IMR-90 (cell line): ENCODE measurements around the gene SDHA.

Experiments
- CEBPB ChIP-seq: IDR thresholded peaks from 2 replicates; pipeline ENCODE4 v1.6.1; 2012; ENCODE audit warnings: low read depth, low read length, improper control_type of control experiment
- MAFK ChIP-seq: IDR thresholded peaks from 2 replicates; pipeline ENCODE4 v1.6.1; 2012; ENCODE audit warnings: low read depth, low read length, improper control_type of control experiment
- MXI1 ChIP-seq: IDR thresholded peaks from 2 replicates; pipeline ENCODE4 v1.6.1; 2012; ENCODE audit warnings: low read depth, mild to moderate bottlenecking, low read length, moderate library complexity, borderline replicate concordance
- POLR2A ChIP-seq: IDR thresholded peaks from 2 replicates; pipeline ENCODE4 v1.6.1; 2012; ENCODE audit warnings: mild to moderate bottlenecking, low read depth, low read length
- RAD21 ChIP-seq: IDR thresholded peaks from 2 replicates; pipeline ENCODE4 v1.6.1; 2012; ENCODE audit warnings: low read length, improper control_type of control experiment
- RCOR1 ChIP-seq: IDR thresholded peaks from 2 replicates; pipeline ENCODE4 v1.6.1; 2012; ENCODE audit warnings: mild to moderate bottlenecking, low read length, improper control_type of control experiment; ENCODE audit not compliant: insufficient replicate concordance
- TF ChIP-seq, protein P1 (sequence below): conservative IDR thresholded peaks from 2 replicates; pipeline ENCODE4 v1.5.1; 2012; ENCODE audit warnings: mild to moderate bottlenecking, low read depth, low read length, improper control_type of control experiment
- TF ChIP-seq, protein P2 (sequence below): fragments of 150-350 bp; IDR thresholded peaks from 2 replicates; pipeline ENCODE4 v1.6.1; 2016; ENCODE audit warnings: low read depth, mild to moderate bottlenecking, low read length, moderate library complexity, borderline replicate concordance
- TF ChIP-seq, protein P3 (sequence below): fragments of 150-350 bp; IDR thresholded peaks from 2 replicates; pipeline ENCODE4 v1.6.1; 2017; ENCODE audit warnings: mild to moderate bottlenecking, antibody characterized with exemption, low read length, low read depth

GRCh38 chr5:172421-172820 lies 45.7 kb upstream of the SDHA start:
- TF ChIP-seq, protein P1, sequence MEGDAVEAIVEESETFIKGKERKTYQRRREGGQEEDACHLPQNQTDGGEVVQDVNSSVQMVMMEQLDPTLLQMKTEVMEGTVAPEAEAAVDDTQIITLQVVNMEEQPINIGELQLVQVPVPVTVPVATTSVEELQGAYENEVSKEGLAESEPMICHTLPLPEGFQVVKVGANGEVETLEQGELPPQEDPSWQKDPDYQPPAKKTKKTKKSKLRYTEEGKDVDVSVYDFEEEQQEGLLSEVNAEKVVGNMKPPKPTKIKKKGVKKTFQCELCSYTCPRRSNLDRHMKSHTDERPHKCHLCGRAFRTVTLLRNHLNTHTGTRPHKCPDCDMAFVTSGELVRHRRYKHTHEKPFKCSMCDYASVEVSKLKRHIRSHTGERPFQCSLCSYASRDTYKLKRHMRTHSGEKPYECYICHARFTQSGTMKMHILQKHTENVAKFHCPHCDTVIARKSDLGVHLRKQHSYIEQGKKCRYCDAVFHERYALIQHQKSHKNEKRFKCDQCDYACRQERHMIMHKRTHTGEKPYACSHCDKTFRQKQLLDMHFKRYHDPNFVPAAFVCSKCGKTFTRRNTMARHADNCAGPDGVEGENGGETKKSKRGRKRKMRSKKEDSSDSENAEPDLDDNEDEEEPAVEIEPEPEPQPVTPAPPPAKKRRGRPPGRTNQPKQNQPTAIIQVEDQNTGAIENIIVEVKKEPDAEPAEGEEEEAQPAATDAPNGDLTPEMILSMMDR = no peak
- TF ChIP-seq POLR2A (no peak), MAFK (no peak), CEBPB (no peak), RAD21 (no peak), RCOR1 (no peak), MXI1 (no peak)
- TF ChIP-seq, protein P2, sequence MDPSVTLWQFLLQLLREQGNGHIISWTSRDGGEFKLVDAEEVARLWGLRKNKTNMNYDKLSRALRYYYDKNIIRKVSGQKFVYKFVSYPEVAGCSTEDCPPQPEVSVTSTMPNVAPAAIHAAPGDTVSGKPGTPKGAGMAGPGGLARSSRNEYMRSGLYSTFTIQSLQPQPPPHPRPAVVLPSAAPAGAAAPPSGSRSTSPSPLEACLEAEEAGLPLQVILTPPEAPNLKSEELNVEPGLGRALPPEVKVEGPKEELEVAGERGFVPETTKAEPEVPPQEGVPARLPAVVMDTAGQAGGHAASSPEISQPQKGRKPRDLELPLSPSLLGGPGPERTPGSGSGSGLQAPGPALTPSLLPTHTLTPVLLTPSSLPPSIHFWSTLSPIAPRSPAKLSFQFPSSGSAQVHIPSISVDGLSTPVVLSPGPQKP = no peak
- TF ChIP-seq, protein P3, sequence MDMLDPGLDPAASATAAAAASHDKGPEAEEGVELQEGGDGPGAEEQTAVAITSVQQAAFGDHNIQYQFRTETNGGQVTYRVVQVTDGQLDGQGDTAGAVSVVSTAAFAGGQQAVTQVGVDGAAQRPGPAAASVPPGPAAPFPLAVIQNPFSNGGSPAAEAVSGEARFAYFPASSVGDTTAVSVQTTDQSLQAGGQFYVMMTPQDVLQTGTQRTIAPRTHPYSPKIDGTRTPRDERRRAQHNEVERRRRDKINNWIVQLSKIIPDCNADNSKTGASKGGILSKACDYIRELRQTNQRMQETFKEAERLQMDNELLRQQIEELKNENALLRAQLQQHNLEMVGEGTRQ = no peak
